Endodermal cell (in vitro differentiated cells): Measurements from ENCODE around the gene ADNP. TPM values are rescaled to one million over a fixed set of nuclear protein-coding genes. Genes with fewer than 3 reads are reported as not detected.

Source experiments
- DNase-seq: peaks from one replicate; pipeline ENCODE4 v3.0.0-alpha.2; 2017
- H3K27ac ChIP-seq: 2 replicates; pipeline ENCODE4 v1.5.1; 2013; ENCODE audit warnings: mild to moderate bottlenecking, low read depth, low read length, moderate library complexity
- H3K27me3 ChIP-seq: 2 replicates; pipeline ENCODE4 v1.6.1; 2013; ENCODE audit warnings: mild to moderate bottlenecking, low read length, moderate library complexity; ENCODE audit not compliant: insufficient read depth, control insufficient read depth, poor library complexity, severe bottlenecking
- H3K36me3 ChIP-seq: 2 replicates; pipeline ENCODE4 v1.7.0; 2013; ENCODE audit warnings: mild to moderate bottlenecking, low read length, moderate library complexity; ENCODE audit not compliant: control insufficient read depth, insufficient read depth
- H3K4me1 ChIP-seq: one replicate; pipeline ENCODE4 v1.7.0; 2013; ENCODE audit warnings: low read length; ENCODE audit not compliant: control insufficient read depth, insufficient read depth
- H3K4me3 ChIP-seq: 2 replicates; pipeline ENCODE4 v1.5.1; 2013; ENCODE audit warnings: mild to moderate bottlenecking, low read length, moderate library complexity
- H3K9ac ChIP-seq: 2 replicates; pipeline ENCODE4 v1.6.1; 2013; ENCODE audit warnings: mild to moderate bottlenecking, low read length, moderate library complexity; ENCODE audit not compliant: poor library complexity, severe bottlenecking; ENCODE audit errors: extremely low read depth
- H3K9me3 ChIP-seq: 2 replicates; pipeline ENCODE4 v1.6.1; 2013; ENCODE audit warnings: mild to moderate bottlenecking, low read length, moderate library complexity; ENCODE audit not compliant: control insufficient read depth
- H3K27ac Mint-ChIP-seq: 2 replicates; pipeline ENCODE4 v1.8.0; 2020; ENCODE audit warnings: mixed read lengths
- H3K27me3 Mint-ChIP-seq: 2 replicates; pipeline ENCODE4 v1.8.0; 2021; ENCODE audit warnings: mild to moderate bottlenecking, mixed read lengths; ENCODE audit not compliant: insufficient read depth
- H3K36me3 Mint-ChIP-seq: 2 replicates; pipeline ENCODE4 v1.8.0; 2020; ENCODE audit warnings: low read depth, mixed read lengths
- H3K4me1 Mint-ChIP-seq: 2 replicates; pipeline ENCODE4 v1.8.0; 2020; ENCODE audit warnings: mixed read lengths
- H3K4me3 Mint-ChIP-seq: 2 replicates; pipeline ENCODE4 v1.8.0; 2020; ENCODE audit warnings: mild to moderate bottlenecking, moderate library complexity, mixed read lengths
- H3K9me3 Mint-ChIP-seq: 2 replicates; pipeline ENCODE4 v1.8.0; 2020; ENCODE audit warnings: mild to moderate bottlenecking, mixed read lengths
- CTCF ChIP-seq: fragments of 200-600 bp; sonication (generic); conservative IDR thresholded peaks from 2 replicates; pipeline ENCODE4 v1.5.0; 2021; ENCODE audit warnings: antibody characterized with exemption, mild to moderate bottlenecking
- WGBS, 2 experiments: methylation state at CpG; one replicate each; pipeline versions ENCODE4 v1.1.5 to v1.1.7; 2013; ENCODE audit warnings: missing lambda C conversion rate in 2 of 2, mixed read lengths in 1 of 2; ENCODE audit not compliant: insufficient coverage in 1 of 2, insufficient read length in 1 of 2; 5-methylcytosine and 5-hydroxymethylcytosine counted together
- total RNA-seq, 2 donors: library from RNA; stranded (reverse); fragmentation: NEBNext Ultra II Directional in 1 of 2; extraction: Animal tissue kit (Norgen Biotek cat#: 25700) in 1 of 2; gene quantifications; 2 replicates in 1 of 2; 3 replicates in 1 of 2; pipeline ENCODE4 v1.2.1, GENCODE V29; 2021

The ADNP gene
- total RNA-seq, 2 donors from 2014 or later: 136 to 152 TPM

GRCh38 chr20:50959543-50960126, 28.4 kb upstream of the ADNP start:
- DNase-seq: no peak
- no peak for TF ChIP-seq CTCF
- peaks cover 26% of the 10 kb centered on the region for H3K4me1 Mint-ChIP-seq
- peak overlapping the region; percentile 95 for H3K4me3 ChIP-seq
- H3K36me3 ChIP-seq: peaks cover 17% of the 10 kb centered on the region
- H3K27me3 Mint-ChIP-seq: peaks cover 5% of the 10 kb centered on the region
- 78 to 82% methylated on average over 24 to 25 of the region's 25 CpGs for WGBS, 2 experiments
- peaks cover 7% of the 10 kb centered on the region for H3K4me1 ChIP-seq
- H3K9me3 Mint-ChIP-seq: no peaks in the 10 kb centered on the region
- H3K27ac ChIP-seq: no peak overlapping the region
- peak overlapping the region; percentile 89 for H3K4me3 Mint-ChIP-seq
- H3K27me3 ChIP-seq: no peaks in the 10 kb centered on the region
- H3K36me3 Mint-ChIP-seq: peaks cover 23% of the 10 kb centered on the region
- no peaks in the 10 kb centered on the region for H3K9me3 ChIP-seq
- peak overlapping the region; percentile 98 for H3K9ac ChIP-seq
- H3K27ac Mint-ChIP-seq: peak overlapping the region; percentile 100

GRCh38 chr20:50958615-50959542, 27.6 kb upstream of the ADNP start, which contains the start of gene MOCS3:
MOCS3 (plus strand) TSS chr20:50958818; CDS start chr20:50958843, 25 bp downstream.
- Histone ChIP-seq H3K27ac (peak within 1 kb of the TSS; percentile 99), H3K27me3 (no peaks in the 10 kb centered on the region), H3K4me3 (peak within 1 kb of the TSS; percentile 95), H3K9ac (peak within 1 kb of the TSS; percentile 98), H3K4me1 (peaks cover 7% of the 10 kb centered on the region), H3K9me3 (no peaks in the 10 kb centered on the region), H3K36me3 (peaks cover 25% of the 10 kb centered on the region)
- Mint-ChIP-seq H3K27ac (peak within 1 kb of the TSS; percentile 100), H3K4me3 (peak within 1 kb of the TSS; percentile 89), H3K27me3 (peaks cover under 1% of the 10 kb centered on the region), H3K36me3 (peaks cover 28% of the 10 kb centered on the region), H3K4me1 (peaks cover 26% of the 10 kb centered on the region), H3K9me3 (no peaks in the 10 kb centered on the region)
- no peak for TF ChIP-seq CTCF
- 1 to 4% methylated on average over 35 to 67 of the region's 67 CpGs for WGBS, 2 experiments
- peak; percentile 89 for DNase-seq

- Histone ChIP-seq H3K36me3 (peaks cover 33% of the 10 kb centered on the region), H3K9me3 (no peaks in the 10 kb centered on the region), H3K27me3 (no peaks in the 10 kb centered on the region), H3K4me1 (peaks cover 7% of the 10 kb centered on the region), H3K27ac (peak within 1 kb of the TSS; percentile 99), H3K9ac (peak within 1 kb of the TSS; percentile 98), H3K4me3 (peak within 1 kb of the TSS; percentile 95)
- Mint-ChIP-seq H3K4me3 (peak within 1 kb of the TSS; percentile 89), H3K36me3 (peaks cover 31% of the 10 kb centered on the region), H3K27me3 (no peaks in the 10 kb centered on the region), H3K4me1 (peaks cover 26% of the 10 kb centered on the region), H3K27ac (peak within 1 kb of the TSS; percentile 100), H3K9me3 (no peaks in the 10 kb centered on the region)
- no peak for TF ChIP-seq CTCF
- 0 to 1% methylated on average over 29 to 52 of the region's 52 CpGs for WGBS, 2 experiments
- DNase-seq: peak; percentile 92
These were observed 26.8 kb upstream of the ADNP start, which contains the start of gene DPM1 for GRCh38 chr20:50957798-50958614. DPM1 (minus strand) TSS chr20:50958532; CDS start chr20:50958523, 9 bp downstream.
